ENCODE measurements around the gene WBP11. TPM values are rescaled to one million over a fixed set of nuclear protein-coding genes. Genes with fewer than 3 reads are reported as not detected.

The WBP11 gene
- total RNA-seq, 4 donors from 2014 or later = 16.0 to 21.4 (median 18.2) TPM

- no peak for DNase-seq
- peak overlapping the region in 2 of 4 donors; percentile 96 for H3K27ac ChIP-seq
- H3K4me3 ChIP-seq = peak overlapping the region; percentile 68 to 95 (median 88)
- no peaks in the 10 kb centered on the region for H3K9me3 ChIP-seq
- H3K4me1 ChIP-seq = peaks cover 4 to 38% (median 11%) of the 10 kb centered on the region in 3 donors
- no peaks in the 10 kb centered on the region for H3K27me3 ChIP-seq
- no peak for TF ChIP-seq POLR2A (IDR thresholded peaks at IDR 0.05)
- TF ChIP-seq CTCF (IDR thresholded peaks at IDR 0.05) = no peak
- WGBS, 2 donors = 63 to 66% methylated on average over 4 of the region's 4 CpGs
- peaks cover 0 to 26% (median 16%) of the 10 kb centered on the region in 3 donors for H3K36me3 ChIP-seq
- intact Hi-C loops (cut with DNase I) = no loop called here
Measured at GRCh38 chr12:14802247-14802646, 1.0 kb downstream of the WBP11 start.

DNA sequence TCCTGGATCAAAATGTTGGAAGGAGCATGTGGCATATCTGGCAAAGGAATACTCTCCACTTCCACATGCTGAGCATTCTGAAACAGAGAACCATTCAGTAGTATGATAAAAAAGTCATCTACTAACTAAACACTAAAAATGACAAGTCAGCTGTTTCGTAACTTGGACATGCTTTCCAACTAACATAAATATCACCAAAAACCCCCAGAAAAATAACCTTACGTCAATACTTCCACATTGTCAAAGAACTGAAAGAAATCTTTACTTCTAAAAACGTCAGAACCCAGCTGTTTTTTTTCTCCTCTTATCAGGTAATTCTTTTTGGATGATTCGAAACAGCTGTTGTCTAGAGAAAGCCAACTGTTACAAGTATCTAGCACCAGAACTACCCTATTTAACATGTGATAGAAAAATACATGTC, 8.2 kb downstream of the WBP11 start:
- no peaks in the 10 kb centered on the region for H3K4me1 ChIP-seq
- no peak for DNase-seq
- 66 to 77% methylated on average over 4 of the region's 4 CpGs for whole genome bisulfite sequencing, 2 donors
- peaks cover 0 to 98% (median 39%) of the 10 kb centered on the region in 3 donors for H3K36me3 ChIP-seq
- intact Hi-C loops (cut with DNase I) = no loop called here
- no peaks in the 10 kb centered on the region for H3K9me3 ChIP-seq
- H3K4me3 ChIP-seq = no peak overlapping the region
- H3K27me3 ChIP-seq = no peaks in the 10 kb centered on the region
- TF ChIP-seq POLR2A (IDR thresholded peaks at IDR 0.05) (no peak), CTCF (IDR thresholded peaks at IDR 0.05) (no peak)
- no peak overlapping the region for H3K27ac ChIP-seq

DNA sequence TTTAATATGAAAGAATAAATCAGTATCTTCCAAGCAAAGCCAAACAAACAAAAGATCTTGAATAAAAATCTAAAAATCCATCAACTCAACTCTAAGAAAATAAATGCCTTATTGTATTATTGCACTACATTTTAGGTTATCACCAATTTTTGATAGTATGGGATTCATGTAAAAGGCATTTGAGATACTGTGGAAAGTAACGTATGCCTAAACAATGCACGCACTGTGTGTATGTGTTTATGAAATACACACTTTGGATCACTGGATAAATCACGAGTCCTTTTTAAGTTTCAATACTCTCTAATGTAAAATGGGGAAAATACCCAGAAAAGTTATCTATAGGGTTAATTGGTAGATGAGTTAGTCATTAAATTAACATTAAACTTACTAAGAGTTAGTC, 17.7 kb downstream of the WBP11 start:
- peaks cover 5 to 68% (median 42%) of the 10 kb centered on the region in 3 donors for H3K36me3 ChIP-seq
- H3K4me1 ChIP-seq = no peaks in the 10 kb centered on the region
- intact Hi-C loops (cut with DNase I) = no loop called here
- H3K9me3 ChIP-seq = no peaks in the 10 kb centered on the region
- H3K27ac ChIP-seq = no peak overlapping the region
- no peaks in the 10 kb centered on the region for H3K27me3 ChIP-seq
- no peak for TF ChIP-seq CTCF (IDR thresholded peaks at IDR 0.05)
- H3K4me3 ChIP-seq = no peak overlapping the region
- 92% methylated on average over 3 of the region's 3 CpGs for WGBS, 2 donors
- DNase-seq = no peak

GRCh38 chr12:14784471-14784870, 18.8 kb downstream of the WBP11 start:
- peaks cover 5 to 57% (median 31%) of the 10 kb centered on the region in 3 donors for H3K36me3 ChIP-seq
- H3K4me1 ChIP-seq = no peaks in the 10 kb centered on the region
- TF ChIP-seq POLR2A (IDR thresholded peaks at IDR 0.05) (no peak), CTCF (IDR thresholded peaks at IDR 0.05) (no peak)
- WGBS, 2 donors = 88 to 98% methylated on average over 2 of the region's 2 CpGs
- H3K27ac ChIP-seq = no peak overlapping the region
- DNase-seq = no peak
- intact Hi-C loops (cut with DNase I) = no loop called here
- no peak overlapping the region for H3K4me3 ChIP-seq
- no peaks in the 10 kb centered on the region for H3K9me3 ChIP-seq
- no peaks in the 10 kb centered on the region for H3K27me3 ChIP-seq

DNA sequence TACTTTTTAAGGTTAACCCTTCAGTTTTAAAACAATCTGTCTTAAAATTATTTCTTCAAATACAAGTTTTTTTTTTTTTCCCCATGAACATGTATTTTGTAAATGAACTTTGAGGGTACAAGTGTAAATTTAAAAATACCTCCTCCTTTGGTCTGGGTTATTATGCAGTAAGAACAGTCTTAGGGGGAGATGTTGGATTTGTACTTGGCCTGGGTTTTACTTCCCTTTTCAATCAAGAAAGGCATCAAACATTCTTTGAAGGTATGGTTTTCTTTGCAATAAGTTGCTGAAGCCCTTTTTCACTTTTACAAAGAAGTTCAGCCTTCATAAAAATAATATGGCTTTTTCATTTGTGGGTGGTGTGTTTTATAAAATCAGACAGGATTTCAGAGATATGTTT, 20.5 kb downstream of the WBP11 start:
- Histone ChIP-seq H3K36me3 (peaks cover 5 to 40% (median 14%) of the 10 kb centered on the region in 3 donors), H3K4me1 (peaks cover 0 to 1% (median 0%) of the 10 kb centered on the region in 3 donors)
- TF ChIP-seq CTCF (IDR thresholded peaks at IDR 0.05) (no peak), POLR2A (IDR thresholded peaks at IDR 0.05) (no peak)

More for the DNA sequence above, 20.5 kb downstream of the WBP11 start:
- intact Hi-C loops (cut with DNase I) = no loop called here
- Histone ChIP-seq H3K27ac (no peak overlapping the region), H3K4me3 (no peak overlapping the region), H3K27me3 (no peaks in the 10 kb centered on the region), H3K9me3 (no peaks in the 10 kb centered on the region)
- DNase-seq = no peak
